Endothelial cell of umbilical vein (primary cell): ENCODE measurements around the gene PRKAR1B. TPM values are rescaled to one million over a fixed set of nuclear protein-coding genes. Genes with fewer than 3 reads are reported as not detected.

Experiments used
- BruUV-seq: library from RNA; stranded (reverse); fragments of 400-500 nt; replicated peaks from 2 replicates; lab custom pipeline; 2021; lab: Mats Ljungman, UMichigan
- CTCF ChIA-PET: fragments of 300-600, 350-600 bp; sonication (Branson Sonifier 250); formaldehyde crosslinking; loops from one replicate; lab custom pipeline; 2021; ENCODE audit warnings: antibody characterized with exemption, inconsistent platforms; lab: Charles Lee
- POLR2A ChIA-PET: fragments of 300-600, 350-600 bp; sonication (Branson Sonifier 250); formaldehyde crosslinking; loops from one replicate; lab custom pipeline; 2021; ENCODE audit warnings: antibody characterized with exemption, inconsistent platforms; lab: Charles Lee
- DNase-seq: peaks from one replicate; pipeline ENCODE4 v3.0.0-alpha.2; 2011; ENCODE audit warnings: low read depth, low spot score
- FAIRE-seq: peaks from 2 replicates; lab custom pipeline; 2011; peaks lifted over from hg19 to GRCh38; lab: Jason Lieb, UNC
- H2AFZ ChIP-seq: 2 replicates; pipeline ENCODE4 v1.6.0; 2012; ENCODE audit warnings: low read depth, low read length, control low read depth, inconsistent platforms
- H3K27ac ChIP-seq: 2 replicates; pipeline ENCODE4 v1.5.1; 2011; ENCODE audit warnings: low read depth, mild to moderate bottlenecking, control low read depth, low read length, moderate library complexity; ENCODE audit not compliant: insufficient read depth
- H3K27me3 ChIP-seq, 2 experiments: 2 replicates each; pipeline versions ENCODE4 v1.6.0 to v1.6.1; 2011; ENCODE audit warnings: low read length in 2 of 2, mixed read lengths in 1 of 2; ENCODE audit not compliant: control insufficient read depth in 2 of 2, insufficient read depth in 2 of 2
- H3K36me3 ChIP-seq, 2 experiments: 2 replicates in 1 of 2; 3 replicates in 1 of 2; pipeline ENCODE4 v1.5.1; 2011; ENCODE audit warnings: low read length in 2 of 2, mild to moderate bottlenecking in 1 of 2, moderate library complexity in 1 of 2; ENCODE audit not compliant: control insufficient read depth in 2 of 2, insufficient read depth in 2 of 2; ENCODE audit errors: extremely low read depth in 1 of 2
- H3K4me1 ChIP-seq: 3 replicates; pipeline ENCODE4 v1.5.1; 2011; ENCODE audit warnings: mild to moderate bottlenecking, low read length; ENCODE audit not compliant: control insufficient read depth, insufficient read depth; ENCODE audit errors: extremely low read depth
- H3K4me2 ChIP-seq: 2 replicates; pipeline ENCODE4 v1.6.1; 2011; ENCODE audit warnings: low read length, control low read depth, mixed read lengths; ENCODE audit not compliant: insufficient read depth
- H3K4me3 ChIP-seq, 3 experiments: fragments of 200-600 bp in 1 of 3; sonication (generic), shearing (Covaris generic) in 1 of 3; replicated peaks in 1 of 3; 2 replicates each; pipeline ENCODE4 v1.5.1; 2011 to 2016; ENCODE audit warnings: control low read depth in 3 of 3, low read length in 3 of 3, mild to moderate bottlenecking in 2 of 3, inconsistent platforms in 1 of 3, low read depth in 1 of 3, moderate library complexity in 1 of 3; ENCODE audit not compliant: insufficient read depth in 1 of 3
- H3K79me2 ChIP-seq: 2 replicates; pipeline ENCODE4 v1.6.0; 2012; ENCODE audit warnings: low read length, inconsistent platforms; ENCODE audit not compliant: control insufficient read depth, insufficient read depth
- H3K9ac ChIP-seq: replicated peaks from 2 replicates; pipeline ENCODE3; 2011; ENCODE audit warnings: low read length, control low read depth; ENCODE audit not compliant: insufficient read depth; ENCODE audit errors: extremely low read depth
- H3K9me1 ChIP-seq: replicated peaks from 3 replicates; pipeline ENCODE4 v1.6.0; 2011; ENCODE audit warnings: mild to moderate bottlenecking, low read length; ENCODE audit not compliant: control insufficient read depth, insufficient read depth; ENCODE audit errors: extremely low read depth
- H3K9me3 ChIP-seq: replicated peaks from 2 replicates; pipeline ENCODE4 v1.5.1; 2012; ENCODE audit warnings: low read length, inconsistent platforms; ENCODE audit not compliant: control insufficient read depth, insufficient read depth
- H4K20me1 ChIP-seq: replicated peaks from 2 replicates; pipeline ENCODE3; 2011; ENCODE audit warnings: mild to moderate bottlenecking, low read length; ENCODE audit not compliant: control insufficient read depth, insufficient read depth; ENCODE audit errors: extremely low read depth
- EZH2 ChIP-seq: IDR thresholded peaks from 2 replicates; pipeline ENCODE4 v1.6.1; 2012; ENCODE audit warnings: borderline replicate concordance, low read depth, mild to moderate bottlenecking, moderate library complexity, low read length, inconsistent platforms; ENCODE audit not compliant: severe bottlenecking
- FOS ChIP-seq: IDR thresholded peaks from 2 replicates; pipeline ENCODE4 v1.6.1; 2011; ENCODE audit warnings: mild to moderate bottlenecking, low read length, moderate library complexity, borderline replicate concordance; ENCODE audit not compliant: insufficient read depth
- GATA2 ChIP-seq: IDR thresholded peaks from 2 replicates; pipeline ENCODE4 v1.7.0; 2011; ENCODE audit warnings: low read depth, mild to moderate bottlenecking, moderate library complexity, mixed read lengths, low read length; ENCODE audit not compliant: insufficient read length, insufficient read depth
- JUN ChIP-seq: IDR thresholded peaks from 2 replicates; pipeline ENCODE4 v1.6.1; 2011; ENCODE audit warnings: borderline replicate concordance, low read depth; ENCODE audit not compliant: insufficient read length, insufficient read depth
- MYC ChIP-seq: IDR thresholded peaks from one replicate; pipeline ENCODE4 v1.6.1; 2011; ENCODE audit warnings: mild to moderate bottlenecking, low read depth, low read length
- POLR2A ChIP-seq: IDR thresholded peaks from 2 replicates; pipeline ENCODE4 v1.6.1; 2012; ENCODE audit warnings: low read depth, mild to moderate bottlenecking, control low read depth, low read length
- POLR2AphosphoS5 ChIP-seq: IDR thresholded peaks from 2 replicates; pipeline ENCODE4 v1.6.1; 2012; ENCODE audit warnings: low read depth, mild to moderate bottlenecking, control low read depth, low read length, moderate library complexity; ENCODE audit not compliant: insufficient read depth
- dilution Hi-C: fragments of 300-500 bp; cut with MboI; formaldehyde crosslinking; loops from one replicate; pipeline ENCODE4 v1.15.0; 2019; ENCODE audit warnings: low sequenced_read_pairs; ENCODE audit not compliant: extremely low pct_ligation_motif_present
- intact Hi-C: fragments of 100-400 bp; cut with micrococcal nuclease; formaldehyde crosslinking; loops from one replicate; pipeline ENCODE4 v1.10.0; 2022
- polyA plus RNA-seq, 4 experiments: library from polyadenylated mRNA; depleted of rRNA in 3 of 4; stranded (reverse) in 3 of 4; unstranded in 1 of 4; fragments of >200 nt; gene quantifications; 2 replicates each; pipeline versions ENCODE4 v1.2.1 to v1.2.3, GENCODE V29; 2011 to 2012; ENCODE audit warnings: missing spikeins in 1 of 4
- total RNA-seq: library from RNA; stranded (reverse); gene quantifications from 2 replicates; pipeline ENCODE4 v1.2.3, GENCODE V29; 2021
- TF ChIP-seq, protein P1 (sequence below): IDR thresholded peaks from 2 replicates; pipeline ENCODE4 v1.6.1; 2011; ENCODE audit not compliant: insufficient read depth, insufficient read length

The PRKAR1B gene
- total and polyA plus RNA-seq, 2 donors (not counting 3 experiments of a cell fraction or from before 2014, with no cell fraction given): 15.4 to 29.2 TPM

DNA sequence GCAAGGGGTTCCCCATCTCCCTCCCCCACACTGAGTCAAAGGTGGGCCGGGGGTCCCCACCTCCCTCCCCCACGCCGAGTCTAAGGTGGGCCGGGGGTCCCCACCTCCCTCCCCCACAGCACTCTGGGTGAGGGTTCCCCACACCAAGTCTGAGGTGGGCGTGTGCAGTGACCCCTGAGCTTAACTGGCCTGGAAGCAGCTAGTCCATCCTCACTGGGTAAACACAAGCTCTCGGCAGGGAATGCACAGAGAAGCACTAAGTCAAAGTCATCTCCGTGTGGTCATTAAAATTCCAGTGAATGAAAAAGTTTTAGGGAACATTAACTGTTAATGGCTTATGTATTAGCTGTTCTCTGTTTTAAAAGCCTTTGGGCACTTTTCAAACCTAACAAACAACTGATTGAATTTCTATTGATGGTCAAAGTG, 43.7 kb upstream of the PRKAR1B start:
- no TSS peak for BruUV-seq
- peaks cover 0 to 3% of the 10 kb centered on the region in 2 experiments for H3K36me3 ChIP-seq
- H3K27ac ChIP-seq: peak overlapping the region; percentile 35
- ChIA-PET POLR2A (no interaction called here), CTCF (interaction anchor here (1.3 kb wide), 1 partner anchor 438 kb away, joined by 7 read pairs; no protein-coding TSS in a partner anchor)
- no peak overlapping the region for H3K9ac ChIP-seq
- no peaks in the 10 kb centered on the region for H4K20me1 ChIP-seq
- TF ChIP-seq POLR2A (no peak), FOS (no peak), EZH2 (no peak), POLR2AphosphoS5 (no peak), JUN (no peak), MYC (no peak)
- TF ChIP-seq, protein P1, sequence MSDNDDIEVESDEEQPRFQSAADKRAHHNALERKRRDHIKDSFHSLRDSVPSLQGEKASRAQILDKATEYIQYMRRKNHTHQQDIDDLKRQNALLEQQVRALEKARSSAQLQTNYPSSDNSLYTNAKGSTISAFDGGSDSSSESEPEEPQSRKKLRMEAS: no peak
- H3K4me1 ChIP-seq: peaks cover 10% of the 10 kb centered on the region
- dilution Hi-C loops: no loop called here
- intact Hi-C loops: loop anchor here (5.0 to 10.0 kb wide), 2 partner anchors 136 to 253 kb away; partner anchors contain the start of gene PDGFA
- no peaks in the 10 kb centered on the region for H3K9me1 ChIP-seq
- H3K9me3 ChIP-seq: no peaks in the 10 kb centered on the region
- no peak overlapping the region for H3K4me3 ChIP-seq
- H3K79me2 ChIP-seq: no peaks in the 10 kb centered on the region
- FAIRE-seq (peak; percentile 28), DNase-seq (no peak)
- H3K27me3 ChIP-seq: no peaks in the 10 kb centered on the region
- H2AFZ ChIP-seq: no peak overlapping the region
- peak overlapping the region; percentile 6 for H3K4me2 ChIP-seq

DNA sequence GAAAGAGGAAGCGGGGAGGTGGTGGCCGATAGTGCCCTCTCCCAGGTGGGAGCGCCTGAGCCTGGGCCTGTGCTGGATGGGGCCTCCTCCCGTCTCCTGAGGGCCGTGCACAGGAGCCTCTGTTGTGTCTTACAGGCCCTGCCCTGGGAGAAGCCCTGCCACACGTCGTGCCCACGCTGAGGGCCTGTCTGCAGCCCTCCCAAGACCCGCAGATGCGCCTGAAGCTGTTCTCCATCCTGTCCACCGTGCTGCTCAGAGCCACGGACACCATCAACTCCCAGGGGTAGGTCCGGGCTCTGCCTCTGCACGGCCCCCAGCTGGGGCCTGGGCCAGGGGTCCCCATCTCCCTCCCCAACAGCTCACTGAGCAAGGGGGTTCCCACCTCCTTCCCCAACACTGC, 43.3 kb upstream of the PRKAR1B start:
- no peak for FAIRE-seq
- Histone ChIP-seq H3K36me3 (peaks cover 0 to 4% of the 10 kb centered on the region in 2 experiments), H4K20me1 (no peaks in the 10 kb centered on the region), H3K4me3 (no peak overlapping the region), H3K4me1 (peaks cover 10% of the 10 kb centered on the region), H3K9me3 (no peaks in the 10 kb centered on the region), H3K4me2 (no peak overlapping the region), H2AFZ (no peak overlapping the region), H3K79me2 (no peaks in the 10 kb centered on the region), H3K9me1 (no peaks in the 10 kb centered on the region), H3K27me3 (no peaks in the 10 kb centered on the region), H3K27ac (no peak overlapping the region), H3K9ac (no peak overlapping the region)
- POLR2A ChIA-PET: no interaction called here
- BruUV-seq: no TSS peak
- dilution Hi-C loops (no loop called here), intact Hi-C loops (loop anchor here (5.0 to 10.0 kb wide), 2 partner anchors 136 to 253 kb away; partner anchors contain the start of gene PDGFA)
- DNase-seq: no peak
- CTCF ChIA-PET: no interaction called here
- TF ChIP-seq POLR2A (no peak), GATA2 (no peak), FOS (no peak), POLR2AphosphoS5 (no peak), MYC (no peak), JUN (no peak), EZH2 (no peak)
